Lower lobe of right lung (tissue), 2 donors: ENCODE measurements around the gene HLA-DPB1. TPM values are rescaled to one million over a fixed set of nuclear protein-coding genes. Genes with fewer than 3 reads are reported as not detected.

Source experiments
- ATAC-seq, 2 donors: fragments of 200-7000 bp; cut with Tn5 transposase; one replicate each; pipeline ENCODE4 v1.9.1; 2020 to 2022; ENCODE audit warnings: mild to moderate bottlenecking in 2 of 2, moderate library complexity in 2 of 2
- DNase-seq: peaks from one replicate; pipeline ENCODE4 v3.0.0-alpha.2; 2020
- H3K27ac ChIP-seq: fragments of 200-600 bp; one replicate; pipeline ENCODE4 v1.8.0; 2022
- H3K27me3 ChIP-seq: fragments of 200-600 bp; one replicate; pipeline ENCODE4 v1.8.0; 2022; ENCODE audit warnings: low read depth
- H3K36me3 ChIP-seq: fragments of 200-600 bp; one replicate; pipeline ENCODE4 v1.8.0; 2022; ENCODE audit warnings: mild to moderate bottlenecking
- H3K4me1 ChIP-seq: fragments of 200-600 bp; one replicate; pipeline ENCODE4 v1.8.0; 2022
- H3K4me3 ChIP-seq: fragments of 200-600 bp; one replicate; pipeline ENCODE4 v1.8.0; 2022; ENCODE audit warnings: mild to moderate bottlenecking
- H3K9me3 ChIP-seq: fragments of 200-600 bp; one replicate; pipeline ENCODE4 v1.8.0; 2022
- CTCF ChIP-seq: fragments of 200-600 bp; IDR thresholded peaks from one replicate; pipeline ENCODE4 v1.8.0; 2022; ENCODE audit warnings: antibody characterized with exemption, mild to moderate bottlenecking
- intact Hi-C: fragments of 100-400 bp; cut with DNase I; formaldehyde crosslinking; loops from one replicate; pipeline ENCODE4 v1.11.0; 2022
- total RNA-seq: library from RNA; stranded (reverse); fragmentation: NEBNext Ultra II Directional; extraction: Animal tissue kit (Norgen Biotek cat#: 25700); gene quantifications from one replicate; pipeline ENCODE4 v1.2.1, GENCODE V29; 2021
- donor health status: DM: no; HTN: yes; CAD: no; lungs with severe emphysema.

The HLA-DPB1 gene
- total RNA-seq, 1 donor from 2014 or later: 483 TPM

GRCh38 chr6:33124947-33125346, 49.2 kb downstream of the HLA-DPB1 start:
- Histone ChIP-seq H3K27ac (no peak overlapping the region), H3K4me1 (no peaks in the 10 kb centered on the region), H3K9me3 (no peaks in the 10 kb centered on the region), H3K4me3 (no peak overlapping the region), H3K27me3 (no peaks in the 10 kb centered on the region), H3K36me3 (no peaks in the 10 kb centered on the region)
- no peak for ATAC-seq
- intact Hi-C loops: no loop called here
- TF ChIP-seq CTCF: no peak
- DNase-seq: no peak

- H3K4me3 ChIP-seq: no peak overlapping the region
- peak; percentile 78 for TF ChIP-seq CTCF
- no peaks in the 10 kb centered on the region for H3K36me3 ChIP-seq
- no peaks in the 10 kb centered on the region for H3K4me1 ChIP-seq
- H3K27ac ChIP-seq: no peak overlapping the region
- intact Hi-C loops: no loop called here
- DNase-seq (peak; percentile 88), ATAC-seq (peak; percentile 76 to 77)
- no peaks in the 10 kb centered on the region for H3K27me3 ChIP-seq
- H3K9me3 ChIP-seq: no peaks in the 10 kb centered on the region
These were observed 50.4 kb downstream of the HLA-DPB1 start for GRCh38 chr6:33126101-33126714.

GRCh38 chr6:33128318-33128717, 52.5 kb downstream of the HLA-DPB1 start:
- Histone ChIP-seq H3K4me3 (no peak overlapping the region), H3K9me3 (no peaks in the 10 kb centered on the region), H3K4me1 (no peaks in the 10 kb centered on the region), H3K27ac (no peak overlapping the region), H3K27me3 (no peaks in the 10 kb centered on the region), H3K36me3 (no peaks in the 10 kb centered on the region)
- ATAC-seq (no peak), DNase-seq (no peak)
- intact Hi-C loops: no loop called here
- no peak for TF ChIP-seq CTCF

- no peaks in the 10 kb centered on the region for H3K9me3 ChIP-seq
- TF ChIP-seq CTCF: no peak
- DNase-seq: peak; percentile 48
- ATAC-seq: peak in 1 of 2 donors; percentile 38
- no peak overlapping the region for H3K27ac ChIP-seq
- H3K27me3 ChIP-seq: peaks cover 4% of the 10 kb centered on the region
- H3K4me3 ChIP-seq: no peak overlapping the region
- intact Hi-C loops: no loop called here
- no peaks in the 10 kb centered on the region for H3K4me1 ChIP-seq
- no peaks in the 10 kb centered on the region for H3K36me3 ChIP-seq
These were observed 56.3 kb downstream of the HLA-DPB1 start for GRCh38 chr6:33132081-33132524.

GRCh38 chr6:33136310-33136900, 60.6 kb downstream of the HLA-DPB1 start:
- Histone ChIP-seq H3K36me3 (no peaks in the 10 kb centered on the region), H3K27me3 (peaks cover 4% of the 10 kb centered on the region), H3K27ac (no peak overlapping the region), H3K4me1 (no peaks in the 10 kb centered on the region), H3K4me3 (no peak overlapping the region), H3K9me3 (no peaks in the 10 kb centered on the region)
- DNase-seq (no peak), ATAC-seq (no peak)
- no peak for TF ChIP-seq CTCF
- intact Hi-C loops: no loop called here

Other genes starting within 250 kb of the HLA-DPB1 start
- 81.8 TPM for gene TAP2, start 237.3 kb upstream of the HLA-DPB1 start, total RNA-seq
- gene PSMB8, start 231.9 kb upstream of the HLA-DPB1 start, total RNA-seq: 103 TPM
- 63.9 TPM for gene TAP1, start 222.3 kb upstream of the HLA-DPB1 start, total RNA-seq
- gene PSMB9, start 221.8 kb upstream of the HLA-DPB1 start, total RNA-seq: 74.5 TPM
- gene HLA-DMB, start 135.0 kb upstream of the HLA-DPB1 start, total RNA-seq: 208 TPM
- gene HLA-DMA, start 122.9 kb upstream of the HLA-DPB1 start, total RNA-seq: 283 TPM
- gene BRD2, start 107.4 kb upstream of the HLA-DPB1 start, total RNA-seq: 173 TPM
- gene HLA-DOA, start 66.4 kb upstream of the HLA-DPB1 start, total RNA-seq: 31.2 TPM
- gene HLA-DPA1, start 2.3 kb upstream of the HLA-DPB1 start, total RNA-seq: 600 TPM
- gene COL11A2, start 116.5 kb downstream of the HLA-DPB1 start, total RNA-seq: 0.77 TPM
- gene RXRB, start 124.7 kb downstream of the HLA-DPB1 start, total RNA-seq: 47.4 TPM
- gene SLC39A7, start 124.9 kb downstream of the HLA-DPB1 start, total RNA-seq: 76.0 TPM
- 13.3 TPM for gene HSD17B8, start 128.7 kb downstream of the HLA-DPB1 start, total RNA-seq
- 43.1 TPM for gene RING1, start 132.5 kb downstream of the HLA-DPB1 start, total RNA-seq
- 59.7 TPM for gene VPS52, start 195.9 kb downstream of the HLA-DPB1 start, total RNA-seq
- gene RPS18, start 196.1 kb downstream of the HLA-DPB1 start, total RNA-seq: 1,662 TPM
- gene B3GALT4, start 201.1 kb downstream of the HLA-DPB1 start, total RNA-seq: 19.6 TPM
- 34.4 TPM for gene WDR46, start 213.2 kb downstream of the HLA-DPB1 start, total RNA-seq
- 32.9 TPM for gene PFDN6, start 213.6 kb downstream of the HLA-DPB1 start, total RNA-seq
- gene RGL2, start 223.0 kb downstream of the HLA-DPB1 start, total RNA-seq: 117 TPM
- gene TAPBP, start 238.1 kb downstream of the HLA-DPB1 start, total RNA-seq: 206 TPM
- gene ZBTB22, start 241.8 kb downstream of the HLA-DPB1 start, total RNA-seq: 27.5 TPM
- gene DAXX, start 247.0 kb downstream of the HLA-DPB1 start, total RNA-seq: 36.0 TPM